H1 (cell line): ENCODE data around the gene FANCD2. TPM values are rescaled to one million over a fixed set of nuclear protein-coding genes. Genes with fewer than 3 reads are reported as not detected.

ENCODE experiments used
- CTCF ChIA-PET: fragments of 300-600 bp; sonication (Branson Sonifier 250); formaldehyde crosslinking; loops from one replicate; lab custom pipeline; 2021; ENCODE audit not compliant: partially characterized antibody; lab: Charles Lee
- POLR2A ChIA-PET: fragments of 300-600 bp; sonication (Branson Sonifier 250); formaldehyde crosslinking; loops from one replicate; lab custom pipeline; 2021; ENCODE audit warnings: inconsistent platforms; ENCODE audit not compliant: partially characterized antibody; lab: Charles Lee
- DNase-seq, 2 experiments: peaks; one replicate each; pipeline versions ENCODE4 v3.0.0 to v3.0.0-alpha.2; 2010 to 2022; ENCODE audit warnings: low spot score in 2 of 2, low read depth in 1 of 2, mixed read lengths in 1 of 2
- FAIRE-seq: peaks from 2 replicates; lab custom pipeline; 2011; peaks lifted over from hg19 to GRCh38; lab: Jason Lieb, UNC
- H2AFZ ChIP-seq: 2 replicates; pipeline ENCODE4 v1.8.1; 2012; ENCODE audit warnings: low read length, inconsistent platforms
- H2AK5ac ChIP-seq: 2 replicates; pipeline ENCODE4 v1.6.1; 2013; ENCODE audit warnings: low read depth, low read length
- H2BK120ac ChIP-seq: replicated peaks from 2 replicates; pipeline ENCODE3; 2013; ENCODE audit warnings: low read depth, low read length, inconsistent platforms
- H2BK12ac ChIP-seq: 2 replicates; pipeline ENCODE4 v1.6.1; 2013; ENCODE audit warnings: low read depth, low read length
- H2BK15ac ChIP-seq: 2 replicates; pipeline ENCODE4 v1.6.1; 2013; ENCODE audit warnings: low read length
- H2BK20ac ChIP-seq: 2 replicates; pipeline ENCODE4 v1.6.1; 2013; ENCODE audit warnings: low read length
- H2BK5ac ChIP-seq: 2 replicates; pipeline ENCODE4 v1.6.1; 2013; ENCODE audit warnings: low read depth, low read length
- H3K14ac ChIP-seq: 2 replicates; pipeline ENCODE4 v1.6.1; 2013; ENCODE audit warnings: inconsistent platforms; ENCODE audit not compliant: insufficient read length
- H3K18ac ChIP-seq: 2 replicates; pipeline ENCODE4 v1.6.1; 2013; ENCODE audit warnings: low read length; ENCODE audit errors: extremely low read depth
- H3K23ac ChIP-seq: 2 replicates; pipeline ENCODE4 v1.6.1; 2013; ENCODE audit warnings: inconsistent platforms; ENCODE audit not compliant: insufficient read length
- H3K23me2 ChIP-seq: 2 replicates; pipeline ENCODE4 v1.6.1; 2013; ENCODE audit warnings: low read depth, low read length
- H3K27ac ChIP-seq: 2 replicates; pipeline ENCODE4 v1.6.1; 2011; ENCODE audit warnings: low read depth, low read length, inconsistent platforms
- H3K27me3 ChIP-seq, 4 experiments: replicated peaks in 1 of 4; 1 replicate in 1 of 4; 2 replicates in 3 of 4; pipeline versions ENCODE4 v1.6.1 to v1.8.1; 2011 to 2013; ENCODE audit warnings: low read length in 3 of 4, mild to moderate bottlenecking in 3 of 4, inconsistent platforms in 2 of 4, mixed read lengths in 2 of 4, moderate library complexity in 1 of 4; ENCODE audit not compliant: control insufficient read depth in 3 of 4, insufficient read depth in 3 of 4; ENCODE audit errors: extremely low read depth in 1 of 4
- H3K36me3 ChIP-seq, 4 experiments: 2 replicates each; pipeline versions ENCODE4 v1.6.1 to v1.8.1; 2011 to 2013; ENCODE audit warnings: mild to moderate bottlenecking in 4 of 4, low read length in 3 of 4, moderate library complexity in 2 of 4, control low read depth in 1 of 4, inconsistent platforms in 1 of 4; ENCODE audit not compliant: insufficient read depth in 4 of 4, control insufficient read depth in 2 of 4
- H3K4ac ChIP-seq: replicated peaks from 2 replicates; pipeline ENCODE3; 2013; ENCODE audit warnings: low read length, low read depth, mixed read lengths, inconsistent platforms; ENCODE audit not compliant: insufficient read length
- H3K4me1 ChIP-seq, 4 experiments: replicated peaks in 1 of 4; 1 replicate in 1 of 4; 2 replicates in 3 of 4; pipeline versions ENCODE4 v1.6.1 to v1.8.1; 2011 to 2013; ENCODE audit warnings: low read length in 3 of 4, inconsistent platforms in 2 of 4, mixed read lengths in 1 of 4; ENCODE audit not compliant: insufficient read depth in 4 of 4, control insufficient read depth in 3 of 4
- H3K4me2 ChIP-seq, 2 experiments: 2 replicates each; pipeline versions ENCODE4 v1.6.1 to v1.8.1; 2011 to 2013; ENCODE audit warnings: low read depth in 2 of 2, low read length in 2 of 2, control low read depth in 1 of 2, inconsistent platforms in 1 of 2, mild to moderate bottlenecking in 1 of 2; ENCODE audit not compliant: insufficient read depth in 1 of 2
- H3K4me3 ChIP-seq, 4 experiments: fragments of 200-600, 300-600 bp in 1 of 4; sonication (generic), shearing (Covaris generic), sonication (Bioruptor Twin) in 1 of 4; 2 replicates each; pipeline versions ENCODE4 v1.5.1 to v1.8.1; 2011 to 2016; ENCODE audit warnings: low read length in 4 of 4, low read depth in 3 of 4, control low read depth in 2 of 4, inconsistent platforms in 2 of 4, mild to moderate bottlenecking in 2 of 4, mixed read lengths in 1 of 4, moderate library complexity in 1 of 4; ENCODE audit not compliant: insufficient read depth in 2 of 4; ENCODE audit errors: extremely low read depth in 1 of 4
- H3K56ac ChIP-seq: replicated peaks from 2 replicates; pipeline ENCODE3; 2013; ENCODE audit warnings: low read depth, mild to moderate bottlenecking, mixed read lengths, low read length, inconsistent platforms; ENCODE audit not compliant: insufficient read length
- H3K79me1 ChIP-seq: 2 replicates; pipeline ENCODE4 v1.6.1; 2013; ENCODE audit warnings: low read depth, low read length, control low read depth
- H3K79me2 ChIP-seq, 2 experiments: 2 replicates each; pipeline versions ENCODE4 v1.6.1 to v1.8.1; 2012 to 2013; ENCODE audit warnings: low read length in 2 of 2, mild to moderate bottlenecking in 2 of 2, inconsistent platforms in 1 of 2; ENCODE audit not compliant: insufficient read depth in 2 of 2, control insufficient read depth in 1 of 2
- H3K9ac ChIP-seq, 4 experiments: replicated peaks in 1 of 4; 1 replicate in 1 of 4; 2 replicates in 3 of 4; pipeline versions ENCODE4 v1.6.1 to v1.8.1; 2011 to 2013; ENCODE audit warnings: low read depth in 3 of 4, low read length in 3 of 4, control low read depth in 2 of 4, mild to moderate bottlenecking in 2 of 4, moderate library complexity in 2 of 4, inconsistent platforms in 1 of 4; ENCODE audit errors: extremely low read depth in 1 of 4
- H3K9me3 ChIP-seq, 2 experiments: 2 replicates each; pipeline versions ENCODE4 v1.6.1 to v1.8.1; 2012 to 2013; ENCODE audit warnings: mild to moderate bottlenecking in 2 of 2, moderate library complexity in 2 of 2, control low read depth in 1 of 2, inconsistent platforms in 1 of 2, low read depth in 1 of 2, low read length in 1 of 2, mixed read lengths in 1 of 2; ENCODE audit not compliant: insufficient read depth in 2 of 2
- H4K20me1 ChIP-seq, 2 experiments: replicated peaks in 1 of 2; 2 replicates each; pipeline versions ENCODE3 to v1.8.1; 2011 to 2013; ENCODE audit warnings: inconsistent platforms in 2 of 2, low read length in 2 of 2, mild to moderate bottlenecking in 1 of 2; ENCODE audit not compliant: insufficient read depth in 2 of 2, control insufficient read depth in 1 of 2
- H4K5ac ChIP-seq: 2 replicates; pipeline ENCODE4 v1.6.1; 2013; ENCODE audit warnings: low read length, low read depth, mixed read lengths, inconsistent platforms; ENCODE audit not compliant: insufficient read length
- H4K8ac ChIP-seq: 2 replicates; pipeline ENCODE4 v1.8.0; 2013; ENCODE audit warnings: mild to moderate bottlenecking, moderate library complexity, low read length, inconsistent platforms; ENCODE audit not compliant: insufficient read depth; ENCODE audit errors: extremely low read depth
- H4K91ac ChIP-seq: replicated peaks from 2 replicates; pipeline ENCODE3; 2013; ENCODE audit warnings: low read length, mixed read lengths, inconsistent platforms; ENCODE audit not compliant: insufficient read length
- BACH1 ChIP-seq: IDR thresholded peaks from 2 replicates; pipeline ENCODE4 v1.6.1; 2012; ENCODE audit warnings: low read length, improper control_type of control experiment
- BCL11A ChIP-seq, 2 experiments: IDR thresholded peaks; one replicate each; pipeline ENCODE4 v1.6.1; 2011; ENCODE audit warnings: low read depth in 2 of 2, low read length in 2 of 2, mild to moderate bottlenecking in 2 of 2
- CBX8 ChIP-seq: fragments of 300-800, 300-1000 bp; sonication (generic); IDR thresholded peaks from 2 replicates; pipeline ENCODE4 v1.7.1; 2016; ENCODE audit warnings: low read depth, low read length, borderline replicate concordance
- EP300 ChIP-seq, 2 experiments: IDR thresholded peaks; 1 replicate in 1 of 2; 2 replicates in 1 of 2; pipeline ENCODE4 v1.6.1; 2011 to 2012; ENCODE audit warnings: low read depth in 2 of 2, low read length in 2 of 2, mild to moderate bottlenecking in 2 of 2, borderline replicate concordance in 1 of 2, inconsistent platforms in 1 of 2, moderate library complexity in 1 of 2
- HDAC2 ChIP-seq, 2 experiments: fragments of 300-600 bp in 1 of 2; sonication (generic) in 1 of 2; IDR thresholded peaks; 2 replicates each; pipeline ENCODE4 v1.6.1; 2011 to 2012; ENCODE audit warnings: low read depth in 2 of 2, low read length in 2 of 2, mild to moderate bottlenecking in 2 of 2, moderate library complexity in 2 of 2, borderline replicate concordance in 1 of 2, inconsistent platforms in 1 of 2
- KDM1A ChIP-seq: fragments of 200-600, 300-600 bp; sonication (generic); IDR thresholded peaks from 2 replicates; pipeline ENCODE4 v1.7.1; 2016; ENCODE audit warnings: mild to moderate bottlenecking, low read length, borderline replicate concordance
- PHF8 ChIP-seq: fragments of 200-600 bp; sonication (generic); conservative IDR thresholded peaks from 2 replicates; pipeline ENCODE4 v1.7.1; 2012; ENCODE audit warnings: low read depth, mild to moderate bottlenecking, inconsistent platforms, low read length, moderate library complexity
- POLR2A ChIP-seq, 2 experiments: IDR thresholded peaks; 1 replicate in 1 of 2; 2 replicates in 1 of 2; pipeline ENCODE4 v1.6.1; 2011; ENCODE audit warnings: low read depth in 2 of 2, low read length in 2 of 2, mild to moderate bottlenecking in 2 of 2; ENCODE audit errors: control extremely low read depth in 1 of 2
- RBBP5 ChIP-seq: IDR thresholded peaks from 2 replicates; pipeline ENCODE4 v1.7.1; 2012; ENCODE audit warnings: low read depth, mild to moderate bottlenecking, inconsistent platforms, low read length, moderate library complexity, borderline replicate concordance
- RXRA ChIP-seq: IDR thresholded peaks from 2 replicates; pipeline ENCODE4 v1.6.1; 2011; ENCODE audit warnings: low read depth, mild to moderate bottlenecking, low read length, moderate library complexity; ENCODE audit not compliant: insufficient read depth
- SIX5 ChIP-seq: IDR thresholded peaks from 2 replicates; pipeline ENCODE4 v1.6.1; 2011; ENCODE audit warnings: mild to moderate bottlenecking, low read depth, low read length
- TAF1 ChIP-seq: IDR thresholded peaks from 2 replicates; pipeline ENCODE4 v1.6.1; 2011; ENCODE audit warnings: mild to moderate bottlenecking, low read depth, low read length
- TEAD4 ChIP-seq: IDR thresholded peaks from 2 replicates; pipeline ENCODE4 v1.6.1; 2012; ENCODE audit warnings: low read depth, low read length, inconsistent platforms, mixed read lengths
- USF2 ChIP-seq: IDR thresholded peaks from 2 replicates; pipeline ENCODE4 v1.6.1; 2011; ENCODE audit warnings: low read length, improper control_type of control experiment
- WGBS, 2 experiments: shearing (Covaris generic) in 1 of 2; methylation state at CpG; one replicate each; pipeline versions ENCODE4 v1.1.6 to v1.1.7; 2013 to 2015; ENCODE audit warnings: low lambda C conversion rate in 2 of 2, mixed read lengths in 2 of 2, inconsistent platforms in 1 of 2, low coverage in 1 of 2, missing lambda C conversion rate in 1 of 2; ENCODE audit not compliant: insufficient replicate concordance in 2 of 2, insufficient coverage in 1 of 2, insufficient read length in 1 of 2; ENCODE audit errors: extremely low coverage in 1 of 2, missing lambda C conversion rate in 1 of 2; 5-methylcytosine and 5-hydroxymethylcytosine counted together
- polyA plus RNA-seq, 7 experiments: library from polyadenylated mRNA; depleted of rRNA in 3 of 7; stranded (reverse) in 5 of 7; unstranded in 2 of 7; fragments of >200 nt in 5 of 7; fragments of 200-250 nt in 2 of 7; gene quantifications; 1 replicate in 5 of 7; 2 replicates in 1 of 7; 4 replicates in 1 of 7; pipeline versions ENCODE4 v1.2.1 to v1.2.3, GENCODE V29; 2011 to 2013; ENCODE audit warnings: missing spikeins in 2 of 7, mixed read lengths in 2 of 7
- total RNA-seq: library from RNA; stranded (reverse); fragmentation: NEBNext Ultra II Directional; extraction: Animal tissue kit (Norgen Biotek cat#: 25700); gene quantifications from 2 replicates; pipeline ENCODE4 v1.2.1, GENCODE V29; 2021

The FANCD2 gene
- total and polyA plus RNA-seq, 2 of the 8 experiments (the other 6 are each of a cell fraction or from before 2014, with no cell fraction given): 33.1 to 77.8 TPM

GRCh38 chr3:10055097-10055496 is 28.9 kb downstream of the FANCD2 start:
- ChIA-PET POLR2A (interaction anchor here (1.1 kb wide), 1 partner anchor 18 kb away, joined by 3 read pairs; no protein-coding TSS in a partner anchor), CTCF (no interaction called here)
- Histone ChIP-seq H3K23ac (no peak overlapping the region), H3K14ac (no peak overlapping the region), H2BK5ac (no peak overlapping the region), H2AFZ (no peak overlapping the region), H2BK12ac (no peak overlapping the region), H3K9me3 (no peaks in the 10 kb centered on the region), H3K4me1 (no peaks in the 10 kb centered on the region), H3K9ac (no peak overlapping the region), H3K4me3 (no peak overlapping the region), H3K79me2 (no peaks in the 10 kb centered on the region), H2BK15ac (no peak overlapping the region), H2BK120ac (no peak overlapping the region), H2BK20ac (no peak overlapping the region), H3K18ac (no peak overlapping the region), H4K8ac (no peak overlapping the region), H4K91ac (no peak overlapping the region), H4K20me1 (no peaks in the 10 kb centered on the region), H3K79me1 (no peaks in the 10 kb centered on the region), H3K4ac (no peak overlapping the region), H2AK5ac (no peak overlapping the region), H3K27me3 (no peaks in the 10 kb centered on the region), H3K56ac (no peak overlapping the region), H3K27ac (no peak overlapping the region), H3K4me2 (no peak overlapping the region), H3K36me3 (peaks cover 0 to 32% (median 15%) of the 10 kb centered on the region in 4 experiments; a peak in 5 of 8 replicates), H4K5ac (no peak overlapping the region), H3K23me2 (no peaks in the 10 kb centered on the region)
- DNase-seq (no peak), FAIRE-seq (no peak)
- 93% methylated on average over 4 of the region's 4 CpGs; no CpG with 5 or more reads in 1 of the 2 experiments for WGBS, 2 experiments
- no peak for TF ChIP-seq RBBP5
- TF ChIP-seq TEAD4: no peak
- no peak for TF ChIP-seq HDAC2 (IDR thresholded peaks at IDR 0.05; ENCODE audit: borderline replicate concordance in 1 of 2, low read depth in 2 of 2, low read length in 2 of 2)
- TF ChIP-seq CBX8: no peak
- no peak for TF ChIP-seq USF2
- TF ChIP-seq BCL11A (IDR thresholded peaks at IDR 0.05; ENCODE audit: low read depth in 2 of 2, low read length in 2 of 2): no peak
- no peak for TF ChIP-seq POLR2A (IDR thresholded peaks at IDR 0.05; ENCODE audit: control extremely low read depth in 1 of 2, low read depth in 2 of 2, low read length in 2 of 2)
- no peak for TF ChIP-seq PHF8
- TF ChIP-seq KDM1A: no peak
- no peak for TF ChIP-seq RXRA
- no peak for TF ChIP-seq TAF1
- no peak for TF ChIP-seq BACH1
- TF ChIP-seq EP300 (IDR thresholded peaks at IDR 0.05; ENCODE audit: borderline replicate concordance in 1 of 2, low read depth in 2 of 2, low read length in 2 of 2): no peak
- TF ChIP-seq SIX5: no peak
